Endothelial cell of umbilical vein (primary cell): ENCODE data around the gene SLC9A9.

Source experiments
- CTCF ChIP-seq, 2 donors: IDR thresholded peaks; 1 replicate in 1 of 2; 2 replicates in 1 of 2; pipeline ENCODE4 v1.5.1; 2011; ENCODE audit warnings: low read length in 2 of 2, mild to moderate bottlenecking in 2 of 2, moderate library complexity in 2 of 2, control low read depth in 1 of 2, inconsistent platforms in 1 of 2, low read depth in 1 of 2; ENCODE audit not compliant: insufficient read depth in 1 of 2; ENCODE audit errors: extremely low read depth in 1 of 2
- EZH2 ChIP-seq: IDR thresholded peaks from 2 replicates; pipeline ENCODE4 v1.6.1; 2012; ENCODE audit warnings: borderline replicate concordance, low read depth, mild to moderate bottlenecking, moderate library complexity, low read length, inconsistent platforms; ENCODE audit not compliant: severe bottlenecking
- FOS ChIP-seq: IDR thresholded peaks from 2 replicates; pipeline ENCODE4 v1.6.1; 2011; ENCODE audit warnings: mild to moderate bottlenecking, low read length, moderate library complexity, borderline replicate concordance; ENCODE audit not compliant: insufficient read depth
- JUN ChIP-seq: IDR thresholded peaks from 2 replicates; pipeline ENCODE4 v1.6.1; 2011; ENCODE audit warnings: borderline replicate concordance, low read depth; ENCODE audit not compliant: insufficient read length, insufficient read depth
- MAX ChIP-seq: IDR thresholded peaks from 2 replicates; pipeline ENCODE4 v1.6.1; 2011; ENCODE audit not compliant: insufficient read depth, insufficient read length
- MYC ChIP-seq: IDR thresholded peaks from one replicate; pipeline ENCODE4 v1.6.1; 2011; ENCODE audit warnings: mild to moderate bottlenecking, low read depth, low read length
- POLR2A ChIP-seq: IDR thresholded peaks from 2 replicates; pipeline ENCODE4 v1.6.1; 2012; ENCODE audit warnings: low read depth, mild to moderate bottlenecking, control low read depth, low read length
- POLR2AphosphoS5 ChIP-seq: IDR thresholded peaks from 2 replicates; pipeline ENCODE4 v1.6.1; 2012; ENCODE audit warnings: low read depth, mild to moderate bottlenecking, control low read depth, low read length, moderate library complexity; ENCODE audit not compliant: insufficient read depth

GRCh38 chr3:143301031-143301901 lies 547.0 kb downstream of the SLC9A9 start:
- TF ChIP-seq CTCF (IDR thresholded peaks at IDR 0.05; ENCODE audit: extremely low read depth in 1 of 2, insufficient read depth in 1 of 2, low read depth in 1 of 2, low read length in 2 of 2) = no peak
- TF ChIP-seq JUN = no peak
- no peak for TF ChIP-seq MAX
- no peak for TF ChIP-seq POLR2A
- TF ChIP-seq EZH2 = no peak
- no peak for TF ChIP-seq POLR2AphosphoS5
- no peak for TF ChIP-seq MYC
- no peak for TF ChIP-seq FOS
